GM12892 (cell line): ENCODE data around the gene PDCD1.

ENCODE experiments used
- POLR2A ChIP-seq: IDR thresholded peaks from 2 replicates; pipeline ENCODE4 v1.6.1; 2011; ENCODE audit warnings: low read depth, low read length, control low read depth
- POLR2AphosphoS5 ChIP-seq: IDR thresholded peaks from 2 replicates; pipeline ENCODE4 v1.6.1; 2011; ENCODE audit warnings: low read depth, low read length, control low read depth
- TAF1 ChIP-seq: IDR thresholded peaks from 2 replicates; pipeline ENCODE4 v1.6.1; 2011; ENCODE audit warnings: low read depth, mild to moderate bottlenecking, control low read depth, low read length, borderline replicate concordance

DNA sequence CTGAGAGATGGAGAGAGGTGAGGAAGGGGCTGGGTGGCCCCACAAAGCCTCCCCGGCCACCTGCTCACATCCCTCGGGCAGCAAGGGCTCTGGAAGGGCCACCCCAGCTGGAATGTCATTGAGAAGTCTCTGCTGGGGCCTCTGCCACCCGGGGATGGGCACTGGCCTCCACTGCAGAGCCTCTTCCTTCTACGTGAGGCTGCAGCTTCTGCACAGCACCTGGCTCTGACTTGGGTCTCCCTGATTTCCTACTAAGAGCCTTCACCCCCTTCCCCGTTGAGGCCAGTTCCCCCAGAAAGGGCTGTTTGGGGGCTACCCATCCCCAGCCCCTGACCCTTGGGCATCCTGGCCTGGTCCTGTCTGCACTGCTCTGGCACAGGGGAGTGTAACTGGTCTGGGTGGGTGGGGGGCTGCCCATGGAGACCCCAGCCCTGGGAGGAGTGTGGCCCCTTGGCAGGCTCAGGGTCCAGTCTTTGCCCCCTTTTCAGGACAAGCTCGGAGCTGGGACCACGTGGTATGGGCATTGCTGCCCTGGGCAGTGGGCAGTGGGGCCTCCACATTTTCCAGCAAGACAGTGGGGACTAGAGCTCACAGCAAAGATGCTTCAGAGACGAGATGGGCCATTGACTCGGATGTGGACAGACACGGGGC is 5.6 kb downstream of the PDCD1 start:
- TF ChIP-seq POLR2A: no peak
- TF ChIP-seq POLR2AphosphoS5: no peak
- TF ChIP-seq TAF1: no peak
